ENCODE results near the gene ZBTB9.

Gene ZBTB9

DNA sequence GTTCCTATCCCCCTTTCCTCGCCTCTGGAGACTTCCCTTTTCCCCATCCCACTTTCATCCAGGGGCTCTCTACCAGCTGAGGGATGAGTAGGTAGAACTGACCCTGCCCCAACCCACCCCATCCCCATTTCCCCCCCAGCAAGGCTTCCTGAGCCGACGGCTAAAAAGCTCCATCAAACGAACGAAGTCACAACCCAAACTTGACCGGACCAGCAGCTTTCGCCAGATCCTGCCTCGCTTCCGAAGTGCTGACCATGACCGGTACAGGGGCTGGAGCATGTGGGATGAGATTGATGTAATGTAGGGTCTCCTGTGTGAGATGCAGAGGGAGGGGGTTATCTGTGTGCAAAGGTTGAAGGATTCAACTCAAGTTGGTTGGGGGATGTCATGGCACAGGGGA lies 21.8 kb upstream of the ZBTB9 start:
- TF ChIP-seq POLR2A (IDR thresholded peaks at IDR 0.05; ENCODE audit: low read length): no peak
- no peak for TF ChIP-seq GATA1 (IDR thresholded peaks at IDR 0.05; ENCODE audit: low read depth, low read length)

DNA sequence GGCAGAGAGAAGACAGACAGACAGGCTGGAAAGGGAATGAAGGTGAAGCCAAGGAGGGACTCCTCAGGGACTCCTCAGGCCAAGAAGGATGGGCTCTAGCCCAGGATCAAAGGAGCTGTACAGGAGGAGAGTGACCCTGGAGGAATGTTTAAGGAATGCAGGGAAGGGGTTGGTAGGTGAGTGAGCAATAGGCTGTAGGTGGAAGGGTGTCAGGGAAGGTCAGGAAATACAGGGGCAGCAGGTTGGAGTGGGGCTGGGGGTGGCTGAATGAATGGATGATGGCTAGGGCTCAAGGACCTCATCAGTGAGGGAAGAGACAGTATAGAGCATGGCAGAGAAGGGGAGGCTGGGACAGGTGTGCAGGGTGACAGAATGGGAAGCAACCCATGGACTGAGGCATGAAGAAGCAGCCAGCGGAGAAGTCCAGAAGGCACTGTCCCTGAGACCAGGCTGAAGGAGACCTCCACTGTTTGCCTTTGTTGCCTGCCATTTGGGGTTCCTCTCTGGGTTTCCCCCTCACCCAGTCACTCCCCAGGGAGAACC lies 21.3 kb upstream of the ZBTB9 start:
- DNase-seq: no peak
- TF ChIP-seq GATA1 (IDR thresholded peaks at IDR 0.05; ENCODE audit: low read depth, low read length): no peak
- TF ChIP-seq POLR2A (IDR thresholded peaks at IDR 0.05; ENCODE audit: low read length): no peak

More for the DNA sequence above, 21.8 kb upstream of the ZBTB9 start:
- no peak for DNase-seq

DNA sequence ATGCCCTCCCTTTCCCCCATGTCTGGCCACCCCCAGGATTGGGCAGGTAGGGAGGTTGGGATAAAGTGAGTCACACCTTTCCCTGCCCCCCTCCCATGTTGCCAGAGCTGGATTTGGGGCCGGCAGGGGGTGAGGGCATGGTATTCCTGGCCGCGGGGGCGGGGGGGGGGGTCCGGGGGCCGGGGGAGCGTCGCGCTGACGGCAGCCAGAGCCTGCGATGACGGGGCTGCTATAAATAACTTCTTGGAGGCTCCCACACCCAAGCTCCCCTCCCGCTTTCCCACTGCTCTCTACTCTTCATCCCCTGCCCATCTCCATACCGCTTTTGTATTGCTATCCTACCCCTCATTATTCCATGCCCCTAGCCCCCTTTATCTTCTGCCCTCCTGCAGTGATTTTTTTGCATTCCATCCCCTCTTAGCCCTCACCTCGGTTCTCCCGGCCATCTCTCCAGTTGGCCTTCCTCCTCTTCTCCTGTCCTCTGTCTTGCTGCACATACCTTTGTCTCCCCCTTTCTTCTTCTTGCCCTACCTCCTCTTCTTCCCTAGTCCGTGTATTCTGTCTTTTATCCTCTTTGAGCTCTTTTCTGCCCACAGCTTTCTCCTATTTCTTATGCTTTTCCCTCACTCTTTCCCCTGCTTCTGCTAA lies 20.7 kb upstream of the ZBTB9 start:
- no peak for DNase-seq

DNA sequence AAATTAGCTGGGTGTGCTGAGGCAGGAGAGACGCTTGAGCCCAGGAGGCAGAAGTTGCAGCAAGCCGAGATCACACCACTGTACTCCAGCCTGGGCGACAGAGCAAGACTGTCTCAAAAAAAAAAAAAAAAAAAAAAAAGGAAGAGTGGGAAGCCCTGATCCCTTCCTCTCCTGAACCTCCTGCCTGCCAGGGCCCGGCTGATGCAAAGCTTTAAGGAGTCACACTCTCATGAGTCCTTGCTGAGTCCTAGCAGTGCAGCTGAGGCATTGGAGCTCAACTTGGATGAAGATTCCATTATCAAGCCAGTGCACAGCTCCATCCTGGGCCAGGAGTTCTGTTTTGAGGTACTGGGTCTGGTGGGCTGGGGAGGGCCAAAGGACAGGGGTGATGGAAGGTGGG lies 19.4 kb upstream of the ZBTB9 start:
- no peak for DNase-seq
- TF ChIP-seq GATA1 (IDR thresholded peaks at IDR 0.05; ENCODE audit: low read depth, low read length): no peak
- no peak for TF ChIP-seq POLR2A (IDR thresholded peaks at IDR 0.05; ENCODE audit: low read length)

More for the DNA sequence above, 20.7 kb upstream of the ZBTB9 start:
- TF ChIP-seq GATA1 (IDR thresholded peaks at IDR 0.05; ENCODE audit: low read depth, low read length) (no peak), POLR2A (IDR thresholded peaks at IDR 0.05; ENCODE audit: low read length) (no peak)

DNA sequence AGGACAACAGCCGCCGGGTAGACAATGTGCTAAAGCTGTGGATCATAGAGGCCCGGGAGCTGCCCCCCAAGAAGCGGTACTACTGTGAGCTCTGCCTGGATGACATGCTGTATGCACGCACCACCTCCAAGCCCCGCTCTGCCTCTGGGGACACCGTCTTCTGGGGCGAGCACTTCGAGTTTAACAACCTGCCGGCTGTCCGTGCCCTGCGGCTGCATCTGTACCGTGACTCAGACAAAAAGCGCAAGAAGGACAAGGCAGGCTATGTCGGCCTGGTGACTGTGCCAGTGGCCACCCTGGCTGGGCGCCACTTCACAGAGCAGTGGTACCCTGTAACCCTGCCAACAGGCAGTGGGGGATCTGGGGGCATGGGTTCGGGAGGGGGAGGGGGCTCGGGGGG lies 16.7 kb upstream of the ZBTB9 start:
- TF ChIP-seq GATA1 (IDR thresholded peaks at IDR 0.05; ENCODE audit: low read depth, low read length) (no peak), POLR2A (IDR thresholded peaks at IDR 0.05; ENCODE audit: low read length) (no peak)
- no peak for DNase-seq

DNA sequence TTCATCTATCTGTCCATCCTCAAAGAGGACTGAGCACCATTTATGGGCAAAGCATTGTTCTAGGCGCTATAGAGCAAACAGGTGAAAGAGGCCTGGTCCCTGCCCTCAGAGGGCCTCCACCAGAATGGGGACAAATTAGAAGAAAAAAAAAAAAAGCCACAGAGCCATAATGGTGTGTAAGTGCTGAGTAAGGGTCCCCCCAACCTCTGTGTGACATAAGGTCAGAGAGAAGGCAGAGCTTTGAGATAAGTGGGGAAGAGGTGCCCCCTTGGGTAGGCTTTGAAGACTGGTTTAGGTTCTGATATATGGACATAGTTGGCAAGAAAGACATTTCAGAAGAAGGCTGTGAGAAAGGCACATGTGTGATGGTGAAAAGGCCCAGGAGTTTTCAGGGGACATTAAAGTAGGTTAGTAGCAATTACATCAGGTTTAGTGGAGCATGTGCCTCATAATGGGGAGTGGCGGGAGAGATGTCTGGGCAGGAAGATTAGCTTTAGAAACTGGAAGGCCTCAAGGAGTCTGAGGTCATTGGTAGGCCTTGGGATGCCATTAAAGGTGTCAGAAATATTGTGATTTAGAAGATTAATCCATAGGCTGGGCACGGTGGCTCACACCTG lies 15.3 kb upstream of the ZBTB9 start:
- no peak for TF ChIP-seq POLR2A (IDR thresholded peaks at IDR 0.05; ENCODE audit: low read length)
- TF ChIP-seq GATA1 (IDR thresholded peaks at IDR 0.05; ENCODE audit: low read depth, low read length): no peak
- DNase-seq: peak; percentile 53 to 67

DNA sequence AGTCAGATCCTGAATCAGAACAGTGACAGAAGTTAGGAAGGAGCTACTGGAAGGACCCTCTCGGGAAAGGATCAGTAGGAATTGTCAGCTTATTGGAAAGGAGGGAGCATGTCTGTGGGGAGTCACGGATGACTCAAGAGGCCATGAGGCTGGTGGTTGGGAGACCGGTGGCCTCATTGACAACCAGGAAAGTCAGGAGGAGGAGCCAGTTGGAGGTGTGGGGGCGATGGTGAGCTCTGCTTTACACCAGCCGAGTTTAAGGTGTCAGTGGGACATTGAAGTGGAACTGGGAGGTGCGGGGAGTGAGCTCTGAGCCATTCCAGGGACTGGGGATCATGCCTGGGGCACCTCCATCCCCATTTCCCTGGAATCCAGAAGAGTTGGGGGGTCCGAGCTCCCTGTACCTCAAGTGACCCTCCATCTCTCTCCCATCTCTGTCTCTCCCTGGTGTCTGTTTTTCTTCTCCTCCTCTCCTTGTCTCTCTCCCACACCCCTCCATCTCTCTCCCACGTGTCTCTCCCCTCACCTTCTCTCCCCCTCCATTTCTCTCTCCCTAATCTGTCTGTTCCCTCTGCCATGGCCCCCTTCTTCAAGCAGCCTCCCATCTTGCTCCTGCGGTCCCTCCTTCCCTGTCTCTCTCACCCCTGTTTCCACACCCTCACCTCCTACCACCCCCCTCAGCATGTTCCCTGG lies 14.3 kb upstream of the ZBTB9 start:
- DNase-seq: no peak
- TF ChIP-seq GATA1 (IDR thresholded peaks at IDR 0.05; ENCODE audit: low read depth, low read length) (no peak), POLR2A (IDR thresholded peaks at IDR 0.05; ENCODE audit: low read length) (no peak)

DNA sequence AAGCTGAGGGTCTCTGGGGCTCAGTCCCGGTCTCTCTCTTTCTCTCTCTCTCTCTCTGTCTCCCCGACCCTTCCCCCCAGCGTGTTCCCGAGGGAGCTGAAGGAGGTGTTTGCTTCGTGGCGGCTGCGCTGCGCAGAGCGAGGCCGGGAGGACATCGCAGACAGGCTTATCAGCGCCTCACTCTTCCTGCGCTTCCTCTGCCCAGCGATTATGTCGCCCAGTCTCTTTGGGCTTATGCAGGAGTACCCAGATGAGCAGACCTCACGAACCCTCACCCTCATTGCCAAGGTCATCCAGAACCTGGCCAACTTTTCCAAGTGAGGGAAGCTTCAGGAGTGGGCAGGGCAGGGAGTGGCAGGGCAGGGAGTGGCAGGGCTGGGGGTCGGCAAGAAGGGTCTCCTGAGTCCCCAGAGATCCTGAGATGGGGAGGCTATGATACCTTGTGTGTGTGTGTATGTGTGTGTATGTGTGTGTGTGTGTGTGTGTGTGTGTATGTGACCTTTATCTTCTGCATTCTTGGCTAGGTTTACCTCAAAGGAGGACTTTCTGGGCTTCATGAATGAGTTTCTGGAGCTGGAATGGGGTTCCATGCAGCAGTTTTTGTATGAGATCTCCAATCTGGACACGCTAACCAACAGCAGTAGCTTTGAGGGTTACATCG lies 13.6 kb upstream of the ZBTB9 start:
- TF ChIP-seq POLR2A (IDR thresholded peaks at IDR 0.05; ENCODE audit: low read length): no peak
- no peak for TF ChIP-seq GATA1 (IDR thresholded peaks at IDR 0.05; ENCODE audit: low read depth, low read length)
- DNase-seq: no peak

DNA sequence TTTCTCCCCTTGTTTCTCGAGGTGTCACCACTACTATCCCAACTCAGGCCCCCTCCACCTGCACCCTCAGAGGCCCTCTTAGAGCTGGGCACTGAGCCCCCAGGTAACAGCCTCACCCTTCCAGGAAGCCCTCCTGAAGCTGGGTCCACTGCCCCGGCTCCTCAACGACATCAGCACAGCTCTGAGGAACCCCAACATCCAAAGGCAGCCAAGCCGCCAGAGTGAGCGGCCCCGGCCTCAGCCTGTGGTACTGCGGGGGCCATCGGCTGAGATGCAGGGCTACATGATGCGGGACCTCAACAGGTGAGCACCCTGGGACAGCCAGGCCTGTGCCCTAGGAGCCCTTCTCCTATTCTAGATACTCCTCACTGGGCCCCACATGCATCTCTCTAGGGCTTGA lies 12.9 kb upstream of the ZBTB9 start:
- no peak for DNase-seq
- TF ChIP-seq GATA1 (IDR thresholded peaks at IDR 0.05; ENCODE audit: low read depth, low read length) (no peak), POLR2A (IDR thresholded peaks at IDR 0.05; ENCODE audit: low read length) (no peak)

DNA sequence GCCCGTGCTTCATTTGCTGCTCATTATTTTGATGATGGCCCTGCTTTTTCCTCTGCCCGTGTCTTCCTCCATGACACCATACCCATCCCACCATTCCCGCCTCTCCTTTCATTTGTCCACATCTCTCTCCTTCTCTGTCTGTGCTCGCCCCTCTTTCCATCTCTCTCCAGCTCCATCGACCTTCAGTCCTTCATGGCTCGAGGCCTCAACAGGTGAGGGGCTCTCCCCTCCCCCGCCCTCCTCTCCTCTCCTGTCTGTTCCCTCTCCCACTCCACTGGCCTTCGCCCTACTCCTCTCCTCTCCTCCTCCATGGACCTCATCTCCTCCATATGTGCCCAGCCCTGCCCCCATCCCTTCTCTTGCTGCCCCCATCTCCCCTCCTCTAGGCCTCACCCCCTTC lies 12.1 kb upstream of the ZBTB9 start:
- no peak for DNase-seq
- TF ChIP-seq GATA1 (IDR thresholded peaks at IDR 0.05; ENCODE audit: low read depth, low read length) (no peak), POLR2A (IDR thresholded peaks at IDR 0.05; ENCODE audit: low read length) (no peak)

DNA sequence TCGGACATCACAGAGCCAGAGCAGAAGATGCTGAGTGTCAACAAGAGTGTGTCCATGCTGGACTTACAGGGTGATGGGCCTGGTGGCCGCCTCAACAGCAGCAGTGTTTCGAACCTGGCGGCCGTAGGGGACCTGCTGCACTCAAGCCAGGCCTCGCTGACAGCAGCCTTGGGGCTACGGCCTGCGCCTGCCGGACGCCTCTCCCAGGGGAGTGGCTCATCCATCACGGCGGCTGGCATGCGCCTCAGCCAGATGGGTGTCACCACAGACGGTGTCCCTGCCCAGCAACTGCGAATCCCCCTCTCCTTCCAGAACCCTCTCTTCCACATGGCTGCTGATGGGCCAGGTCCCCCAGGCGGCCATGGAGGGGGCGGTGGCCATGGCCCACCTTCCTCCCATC lies 11.4 kb upstream of the ZBTB9 start:
- DNase-seq: no peak
- no peak for TF ChIP-seq POLR2A (IDR thresholded peaks at IDR 0.05; ENCODE audit: low read length)
- no peak for TF ChIP-seq GATA1 (IDR thresholded peaks at IDR 0.05; ENCODE audit: low read depth, low read length)

DNA sequence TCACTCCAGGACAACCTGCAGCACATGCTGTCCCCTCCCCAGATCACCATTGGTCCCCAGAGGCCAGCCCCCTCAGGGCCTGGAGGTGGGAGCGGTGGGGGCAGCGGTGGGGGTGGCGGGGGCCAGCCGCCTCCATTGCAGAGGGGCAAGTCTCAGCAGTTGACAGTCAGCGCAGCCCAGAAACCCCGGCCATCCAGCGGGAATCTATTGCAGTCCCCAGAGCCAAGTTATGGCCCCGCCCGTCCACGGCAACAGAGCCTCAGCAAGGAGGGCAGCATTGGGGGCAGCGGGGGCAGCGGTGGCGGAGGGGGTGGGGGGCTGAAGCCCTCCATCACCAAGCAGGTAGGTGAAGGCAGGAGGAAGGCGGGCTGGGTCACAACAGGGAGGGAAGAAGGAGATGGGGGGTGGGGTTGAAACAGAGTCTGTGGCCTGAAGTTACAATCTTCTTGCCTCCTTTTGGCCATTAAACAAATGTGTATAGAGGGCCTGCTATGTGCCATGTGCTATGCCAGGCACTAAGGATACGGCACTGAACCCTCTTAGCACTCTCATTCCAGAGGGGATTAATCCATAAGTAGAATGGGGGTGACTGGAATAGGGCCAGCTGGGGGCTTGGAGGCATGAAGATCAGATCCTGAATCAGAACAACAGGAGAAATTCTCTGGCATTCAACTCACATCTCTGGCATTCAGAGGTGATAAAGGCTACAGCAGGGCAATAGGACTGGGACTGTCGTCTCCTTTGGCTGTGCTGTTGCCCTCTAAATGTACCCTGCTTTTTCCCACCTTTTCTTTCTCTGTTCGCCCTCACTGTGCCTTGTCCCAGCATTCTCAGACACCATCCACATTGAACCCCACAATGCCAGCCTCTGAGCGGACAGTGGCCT lies 10.5 kb upstream of the ZBTB9 start:
- TF ChIP-seq GATA1 (IDR thresholded peaks at IDR 0.05; ENCODE audit: low read depth, low read length): no peak
- DNase-seq: no peak

DNA sequence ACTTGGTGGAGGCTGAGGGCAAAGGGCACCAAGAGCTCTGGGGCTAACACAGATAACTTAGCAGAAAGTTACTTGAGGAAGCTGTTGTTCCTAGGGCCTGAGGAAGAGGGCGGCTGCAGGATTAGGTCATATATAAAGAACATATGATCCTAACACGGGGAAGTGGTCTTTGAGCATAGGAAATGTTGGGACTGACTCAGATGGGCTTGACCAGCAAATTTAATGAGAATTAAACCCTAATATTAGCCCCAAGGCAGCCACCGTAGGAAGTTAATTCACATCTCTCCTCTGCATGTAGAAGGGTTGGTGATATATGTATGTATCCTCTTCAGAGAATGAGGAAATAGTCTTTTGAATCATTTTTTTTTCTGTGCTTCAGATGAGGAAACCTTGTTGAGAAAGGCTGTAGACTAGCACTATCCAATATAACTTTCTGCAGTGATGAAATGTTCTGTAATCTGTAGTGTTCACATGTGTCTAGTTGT lies 9.2 kb upstream of the ZBTB9 start:
- TF ChIP-seq GATA1 (IDR thresholded peaks at IDR 0.05; ENCODE audit: low read depth, low read length) (no peak), POLR2A (IDR thresholded peaks at IDR 0.05; ENCODE audit: low read length) (no peak)
- DNase-seq: no peak
